ENCODE data around the gene LRFN2.

LRFN2 gene

GRCh38 chr6:40606981-40607380, 19.8 kb upstream of the LRFN2 start:
- no peaks in the 10 kb centered on the region for H3K9me3 ChIP-seq (ENCODE audit: control insufficient read depth, insufficient read depth, low read length)
- no peak overlapping the region for H3K9ac ChIP-seq (ENCODE audit: low read depth, low read length)
- H3K4me1 ChIP-seq (ENCODE audit: insufficient read depth, low read length): no peaks in the 10 kb centered on the region
- H3K36me3 ChIP-seq (ENCODE audit: insufficient read depth, low read length): no peaks in the 10 kb centered on the region; the same call in 1 of the 2 replicates

- Histone ChIP-seq H3K9me3 (ENCODE audit: control insufficient read depth, insufficient read depth, low read length) (no peaks in the 10 kb centered on the region), H3K9ac (ENCODE audit: low read depth, low read length) (no peak overlapping the region), H3K4me1 (ENCODE audit: insufficient read depth, low read length) (no peaks in the 10 kb centered on the region), H3K36me3 (ENCODE audit: insufficient read depth, low read length) (no peaks in the 10 kb centered on the region; the same call in 1 of the 2 replicates)
These were observed 19.4 kb upstream of the LRFN2 start for GRCh38 chr6:40606526-40606925.

- Histone ChIP-seq H3K4me1 (ENCODE audit: insufficient read depth, low read length) (no peaks in the 10 kb centered on the region), H3K36me3 (ENCODE audit: insufficient read depth, low read length) (no peaks in the 10 kb centered on the region; the same call in 1 of the 2 replicates), H3K9me3 (ENCODE audit: control insufficient read depth, insufficient read depth, low read length) (no peaks in the 10 kb centered on the region), H3K9ac (ENCODE audit: low read depth, low read length) (no peak overlapping the region)
These were observed 16.9 kb upstream of the LRFN2 start for GRCh38 chr6:40604082-40604481.

- no peaks in the 10 kb centered on the region for H3K9me3 ChIP-seq (ENCODE audit: control insufficient read depth, insufficient read depth, low read length)
- H3K9ac ChIP-seq (ENCODE audit: low read depth, low read length): no peak overlapping the region
- no peaks in the 10 kb centered on the region for H3K36me3 ChIP-seq (ENCODE audit: insufficient read depth, low read length)
These were observed 12.4 kb upstream of the LRFN2 start for GRCh38 chr6:40599555-40599954.

GRCh38 chr6:40598516-40598915, 11.4 kb upstream of the LRFN2 start:
- no peaks in the 10 kb centered on the region for H3K4me1 ChIP-seq (ENCODE audit: insufficient read depth, low read length)
- no peak overlapping the region for H3K9ac ChIP-seq (ENCODE audit: low read depth, low read length)
- H3K9me3 ChIP-seq (ENCODE audit: control insufficient read depth, insufficient read depth, low read length): no peaks in the 10 kb centered on the region
- no peaks in the 10 kb centered on the region for H3K36me3 ChIP-seq (ENCODE audit: insufficient read depth, low read length)

More at GRCh38 chr6:40599555-40599954, 12.4 kb upstream of the LRFN2 start:
- H3K4me1 ChIP-seq (ENCODE audit: insufficient read depth, low read length): no peaks in the 10 kb centered on the region

- no peaks in the 10 kb centered on the region for H3K9me3 ChIP-seq (ENCODE audit: control insufficient read depth, insufficient read depth, low read length)
- no peak overlapping the region for H3K9ac ChIP-seq (ENCODE audit: low read depth, low read length)
- H3K36me3 ChIP-seq (ENCODE audit: insufficient read depth, low read length): no peaks in the 10 kb centered on the region
- no peaks in the 10 kb centered on the region for H3K4me1 ChIP-seq (ENCODE audit: insufficient read depth, low read length)
These were observed 10.1 kb upstream of the LRFN2 start for GRCh38 chr6:40597301-40597700.

GRCh38 chr6:40588480-40588879, 1.3 kb upstream of the LRFN2 start:
- Histone ChIP-seq H3K36me3 (ENCODE audit: insufficient read depth, low read length) (no peaks in the 10 kb centered on the region), H3K4me1 (ENCODE audit: insufficient read depth, low read length) (peaks cover 12% of the 10 kb centered on the region; the same call in 1 of the 2 replicates), H3K9ac (ENCODE audit: low read depth, low read length) (no peak overlapping the region), H3K9me3 (ENCODE audit: control insufficient read depth, insufficient read depth, low read length) (no peaks in the 10 kb centered on the region)

- no peaks in the 10 kb centered on the region for H3K9me3 ChIP-seq (ENCODE audit: control insufficient read depth, insufficient read depth, low read length)
- peaks cover 12% of the 10 kb centered on the region; the same call in 1 of the 2 replicates for H3K4me1 ChIP-seq (ENCODE audit: insufficient read depth, low read length)
- peak overlapping the region; percentile 87; the same call in 1 of the 2 replicates for H3K9ac ChIP-seq (ENCODE audit: low read depth, low read length)
These were observed 863 bp upstream of the LRFN2 start for GRCh38 chr6:40588070-40588384.

GRCh38 chr6:40586369-40587201, 579 bp downstream of the LRFN2 start:
- Histone ChIP-seq H3K4me1 (ENCODE audit: insufficient read depth, low read length) (peaks cover 12% of the 10 kb centered on the region; the same call in 1 of the 2 replicates), H3K9ac (ENCODE audit: low read depth, low read length) (peak overlapping the region; percentile 87; the same call in 1 of the 2 replicates), H3K36me3 (ENCODE audit: insufficient read depth, low read length) (no peaks in the 10 kb centered on the region), H3K9me3 (ENCODE audit: control insufficient read depth, insufficient read depth, low read length) (no peaks in the 10 kb centered on the region)

More at GRCh38 chr6:40588070-40588384, 863 bp upstream of the LRFN2 start:
- H3K36me3 ChIP-seq (ENCODE audit: insufficient read depth, low read length): no peaks in the 10 kb centered on the region

- H3K4me1 ChIP-seq (ENCODE audit: insufficient read depth, low read length): peaks cover 12% of the 10 kb centered on the region; the same call in 1 of the 2 replicates
- H3K36me3 ChIP-seq (ENCODE audit: insufficient read depth, low read length): no peaks in the 10 kb centered on the region
- H3K9me3 ChIP-seq (ENCODE audit: control insufficient read depth, insufficient read depth, low read length): no peaks in the 10 kb centered on the region
- H3K9ac ChIP-seq (ENCODE audit: low read depth, low read length): peak overlapping the region; percentile 34; the same call in 1 of the 2 replicates
These were observed 1.4 kb downstream of the LRFN2 start for GRCh38 chr6:40585651-40586269.

- Histone ChIP-seq H3K36me3 (ENCODE audit: insufficient read depth, low read length) (no peaks in the 10 kb centered on the region), H3K9ac (ENCODE audit: low read depth, low read length) (no peak overlapping the region; the same call in 1 of the 2 replicates), H3K4me1 (ENCODE audit: insufficient read depth, low read length) (peaks cover 12% of the 10 kb centered on the region; the same call in 1 of the 2 replicates), H3K9me3 (ENCODE audit: control insufficient read depth, insufficient read depth, low read length) (no peaks in the 10 kb centered on the region)
These were observed 1.9 kb downstream of the LRFN2 start for GRCh38 chr6:40585223-40585622.

GRCh38 chr6:40584741-40585140, 2.4 kb downstream of the LRFN2 start:
- peaks cover 12% of the 10 kb centered on the region; the same call in 1 of the 2 replicates for H3K4me1 ChIP-seq (ENCODE audit: insufficient read depth, low read length)
- H3K9me3 ChIP-seq (ENCODE audit: control insufficient read depth, insufficient read depth, low read length): no peaks in the 10 kb centered on the region
- no peak overlapping the region for H3K9ac ChIP-seq (ENCODE audit: low read depth, low read length)
- H3K36me3 ChIP-seq (ENCODE audit: insufficient read depth, low read length): no peaks in the 10 kb centered on the region

GRCh38 chr6:40583709-40584108, 3.5 kb downstream of the LRFN2 start:
- Histone ChIP-seq H3K9me3 (ENCODE audit: control insufficient read depth, insufficient read depth, low read length) (no peaks in the 10 kb centered on the region), H3K9ac (ENCODE audit: low read depth, low read length) (no peak overlapping the region), H3K4me1 (ENCODE audit: insufficient read depth, low read length) (peaks cover 12% of the 10 kb centered on the region; the same call in 1 of the 2 replicates), H3K36me3 (ENCODE audit: insufficient read depth, low read length) (no peaks in the 10 kb centered on the region)

- Histone ChIP-seq H3K9ac (ENCODE audit: low read depth, low read length) (no peak overlapping the region), H3K36me3 (ENCODE audit: insufficient read depth, low read length) (no peaks in the 10 kb centered on the region), H3K9me3 (ENCODE audit: control insufficient read depth, insufficient read depth, low read length) (no peaks in the 10 kb centered on the region), H3K4me1 (ENCODE audit: insufficient read depth, low read length) (peaks cover 12% of the 10 kb centered on the region; the same call in 1 of the 2 replicates)
These were observed 4.3 kb downstream of the LRFN2 start for GRCh38 chr6:40582892-40583291.

- Histone ChIP-seq H3K4me1 (ENCODE audit: insufficient read depth, low read length) (no peaks in the 10 kb centered on the region), H3K9ac (ENCODE audit: low read depth, low read length) (no peak overlapping the region), H3K36me3 (ENCODE audit: insufficient read depth, low read length) (no peaks in the 10 kb centered on the region), H3K9me3 (ENCODE audit: control insufficient read depth, insufficient read depth, low read length) (no peaks in the 10 kb centered on the region)
These were observed 8.1 kb downstream of the LRFN2 start for GRCh38 chr6:40579101-40579500.
